Ovary (tissue), 9 donors: ENCODE measurements around the gene GTF2IRD1. TPM values are rescaled to one million over a fixed set of nuclear protein-coding genes. Genes with fewer than 3 reads are reported as not detected.

Experiments
- DNase-seq, 5 donors: peaks; one replicate each; pipeline ENCODE4 v3.0.0-alpha.2; 2019 to 2020
- H3K27ac ChIP-seq, 2 donors: fragments of 200-600 bp; one replicate each; pipeline versions ENCODE4 v1.5.1 to v1.8.0; 2019 to 2022
- H3K27me3 ChIP-seq: fragments of 200-600 bp; one replicate; pipeline ENCODE4 v1.8.0; 2022
- H3K36me3 ChIP-seq: fragments of 200-600 bp; sonication (generic); one replicate; pipeline ENCODE4 v1.5.1; 2019
- H3K4me1 ChIP-seq: one replicate; pipeline ENCODE4 v1.8.1; 2013; ENCODE audit warnings: mild to moderate bottlenecking, moderate library complexity; ENCODE audit not compliant: insufficient read depth
- H3K4me3 ChIP-seq: fragments of 200-600 bp; sonication (generic); one replicate; pipeline ENCODE4 v1.5.1; 2017
- H3K9me3 ChIP-seq, 2 donors: fragments of 200-600 bp in 1 of 2; sonication (generic) in 1 of 2; one replicate each; pipeline versions ENCODE4 v1.5.1 to v1.8.1; 2013 to 2019; ENCODE audit warnings: mild to moderate bottlenecking in 1 of 2, moderate library complexity in 1 of 2
- EP300 ChIP-seq: sonication (generic); formaldehyde crosslinking; IDR thresholded peaks from one replicate; pipeline ENCODE4 v1.6.1; 2017; ENCODE audit warnings: antibody characterized with exemption
- POLR2A ChIP-seq: fragments of 450-650 bp; IDR thresholded peaks from one replicate; pipeline ENCODE4 v1.6.1; 2017; ENCODE audit warnings: antibody characterized with exemption, mild to moderate bottlenecking, moderate library complexity
- WGBS, 3 donors: extraction: QIAGEN DNeasy Blood & Tissue Kit in 1 of 3; methylation state at CpG; one replicate each; pipeline versions ENCODE4 v1.1.5 to v1.1.7; 2013 to 2017; 5-methylcytosine and 5-hydroxymethylcytosine counted together
- intact Hi-C, 4 donors: fragments of 100-400 bp; cut with DNase I; formaldehyde crosslinking; loops; one replicate each; pipeline versions ENCODE4 v1.11.0 to v1.15.1; 2022 to 2023
- polyA plus RNA-seq, 2 donors: library from polyadenylated mRNA; stranded (reverse); fragments of 200-250 nt in 1 of 2; fragments of 350-450 nt in 1 of 2; fragmentation: Illumina TruSeq in 1 of 2; extraction: RNeasy Lipid Tissue Mini Kit (QIAGEN cat#74804) in 1 of 2; gene quantifications; one replicate each; pipeline ENCODE4 v1.2.3, GENCODE V29; 2013 to 2014
- total RNA-seq, 7 donors: library from RNA; depleted of rRNA in 2 of 7; stranded (reverse); fragments of >200 nt in 2 of 7; fragmentation: NEBNext Ultra II Directional in 3 of 7; extraction: Animal tissue kit (Norgen Biotek cat#: 25700) in 3 of 7; gene quantifications; one replicate each; pipeline versions ENCODE4 v1.1.0 to v1.2.4, GENCODE V29; 2016 to 2023
- TF ChIP-seq, protein P1 (sequence below), 3 donors: fragments of 450-650 bp in 2 of 3; fragments of 200-600 bp in 1 of 3; IDR thresholded peaks; one replicate each; pipeline versions ENCODE4 v1.5.1 to v1.8.0; 2016 to 2022; ENCODE audit warnings: antibody characterized with exemption in 3 of 3, mild to moderate bottlenecking in 1 of 3
- donor health status: DM: no; HTN: no; CAD: no; lungs with moderate emphysema.
- donor health status: DM: no; HTN: no; CAD: no.
- donor health status: Bipolar disorder and iron deficiency.
- donor health status: DM: yes; HTN: yes; CAD: no.
- donor health status: DM: no; HTN: no; CAD: no.
- donor health status: DM: yes; HTN: yes; CAD: no.

The GTF2IRD1 gene
- total and polyA plus RNA-seq, 9 donors, result 12.0 to 39.0 (median 28.0) TPM

DNA sequence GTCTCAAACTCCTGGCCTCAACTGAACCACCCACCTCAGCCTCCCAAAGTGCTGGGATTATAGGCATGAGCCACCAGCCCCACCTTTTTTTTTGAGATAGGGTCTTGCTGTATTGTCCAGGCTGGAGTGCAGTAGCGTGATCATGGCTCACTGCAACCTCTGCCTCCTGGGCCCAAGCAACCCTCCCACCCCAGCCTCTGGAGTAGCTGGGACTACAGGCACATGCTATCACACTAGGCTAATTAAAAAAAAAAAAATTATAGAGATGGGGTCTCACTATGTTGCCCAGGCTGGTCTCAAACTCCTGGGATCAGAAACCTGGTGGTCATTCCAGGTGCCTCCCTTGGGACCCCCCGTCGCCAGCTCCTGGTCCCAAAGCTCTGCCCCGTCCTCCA lies 25.0 kb downstream of the GTF2IRD1 start:
- H3K4me3 ChIP-seq, result no peak overlapping the region
- TF ChIP-seq, protein P1, sequence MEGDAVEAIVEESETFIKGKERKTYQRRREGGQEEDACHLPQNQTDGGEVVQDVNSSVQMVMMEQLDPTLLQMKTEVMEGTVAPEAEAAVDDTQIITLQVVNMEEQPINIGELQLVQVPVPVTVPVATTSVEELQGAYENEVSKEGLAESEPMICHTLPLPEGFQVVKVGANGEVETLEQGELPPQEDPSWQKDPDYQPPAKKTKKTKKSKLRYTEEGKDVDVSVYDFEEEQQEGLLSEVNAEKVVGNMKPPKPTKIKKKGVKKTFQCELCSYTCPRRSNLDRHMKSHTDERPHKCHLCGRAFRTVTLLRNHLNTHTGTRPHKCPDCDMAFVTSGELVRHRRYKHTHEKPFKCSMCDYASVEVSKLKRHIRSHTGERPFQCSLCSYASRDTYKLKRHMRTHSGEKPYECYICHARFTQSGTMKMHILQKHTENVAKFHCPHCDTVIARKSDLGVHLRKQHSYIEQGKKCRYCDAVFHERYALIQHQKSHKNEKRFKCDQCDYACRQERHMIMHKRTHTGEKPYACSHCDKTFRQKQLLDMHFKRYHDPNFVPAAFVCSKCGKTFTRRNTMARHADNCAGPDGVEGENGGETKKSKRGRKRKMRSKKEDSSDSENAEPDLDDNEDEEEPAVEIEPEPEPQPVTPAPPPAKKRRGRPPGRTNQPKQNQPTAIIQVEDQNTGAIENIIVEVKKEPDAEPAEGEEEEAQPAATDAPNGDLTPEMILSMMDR (IDR thresholded peaks at IDR 0.05), result no peak
- TF ChIP-seq EP300 (no peak), POLR2A (no peak)
- peaks cover 23% of the 10 kb centered on the region for H3K4me1 ChIP-seq

DNA sequence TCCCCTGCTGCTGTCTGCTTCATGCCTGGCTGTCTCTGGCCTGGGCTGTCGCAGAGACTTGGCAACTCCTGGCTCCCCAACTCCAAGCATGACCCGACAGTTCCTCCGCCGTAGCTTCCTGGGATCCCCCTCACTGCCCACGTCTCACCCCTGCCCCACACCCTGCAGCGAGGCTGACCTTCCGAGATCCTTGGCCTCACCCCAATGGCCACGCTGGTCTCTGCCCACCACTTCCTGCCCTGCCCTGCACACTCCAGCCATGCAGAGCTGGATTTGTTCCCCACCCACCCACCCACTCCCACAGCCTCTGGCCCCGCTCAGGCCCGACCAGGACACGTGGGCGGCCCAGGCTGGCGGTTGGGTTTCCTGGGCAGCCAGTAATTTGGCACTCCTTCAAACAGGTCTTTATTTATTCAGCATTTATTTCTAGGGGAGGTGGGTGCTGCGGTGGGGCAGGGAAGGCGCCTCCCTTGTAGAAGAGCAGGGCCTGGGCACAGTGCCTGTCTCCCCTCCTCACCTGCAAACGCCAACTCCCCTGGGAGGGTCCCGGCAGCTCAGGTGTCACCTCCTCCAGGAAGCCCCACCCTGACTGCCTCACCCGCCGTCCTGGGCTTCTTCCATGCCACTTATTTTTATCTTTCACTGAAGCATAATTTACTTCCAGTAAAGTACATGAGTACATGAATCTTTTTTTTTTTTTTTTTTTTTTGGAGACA lies 25.5 kb downstream of the GTF2IRD1 start:
- intact Hi-C loops, result no loop called here

More for the DNA sequence above, 25.0 kb downstream of the GTF2IRD1 start:
- H3K27me3 ChIP-seq, result no peaks in the 10 kb centered on the region
- H3K36me3 ChIP-seq, result no peaks in the 10 kb centered on the region
- no peak for DNase-seq
- intact Hi-C loops, result no loop called here
- no peaks in the 10 kb centered on the region for H3K9me3 ChIP-seq
- WGBS, 3 donors, result 86 to 90% (median 89%) methylated on average over 4 of the region's 4 CpGs
- H3K27ac ChIP-seq, result peak overlapping the region; percentile 43 to 91

DNA sequence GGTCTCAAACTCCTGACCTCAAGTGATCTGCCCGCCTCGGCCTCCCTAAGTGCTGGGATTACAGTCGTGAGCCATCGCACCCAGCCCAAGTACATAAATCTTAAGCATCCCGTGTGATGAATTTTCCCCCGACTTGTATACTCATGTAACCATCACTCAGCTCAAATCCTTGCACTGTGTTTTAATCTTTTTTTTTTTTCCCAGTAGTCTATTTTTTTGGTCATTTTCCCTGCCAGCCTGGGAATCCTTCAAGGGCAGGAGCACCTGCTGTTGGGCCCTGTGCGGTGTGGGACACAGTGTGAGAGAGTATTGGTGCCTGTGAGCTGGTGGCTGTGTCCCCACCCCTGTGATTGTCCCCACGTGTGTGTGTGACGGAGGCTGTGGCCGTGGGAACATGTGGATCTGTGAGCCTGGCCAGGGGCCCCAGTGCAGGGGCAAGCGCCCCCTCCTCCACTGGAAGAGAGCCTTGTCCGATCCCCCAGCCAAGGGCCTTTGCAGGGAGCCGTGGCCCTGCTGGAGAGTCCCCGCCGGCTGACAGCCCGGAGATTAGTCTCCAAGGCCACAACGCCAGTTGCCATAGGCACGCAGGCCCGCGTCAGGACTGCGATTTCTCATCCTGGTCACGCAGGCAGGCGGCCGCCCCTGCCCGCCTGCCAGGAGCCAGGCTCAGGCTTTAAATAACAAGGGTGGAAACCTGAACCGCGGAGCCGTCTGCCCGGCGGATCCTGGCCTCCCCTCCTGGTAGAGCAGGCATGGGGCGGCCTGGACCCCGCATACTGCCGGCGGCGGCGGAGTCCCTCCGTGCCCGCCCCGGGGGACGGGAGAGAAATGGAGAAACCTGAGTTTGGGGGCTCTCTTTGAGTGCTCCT lies 26.5 kb downstream of the GTF2IRD1 start:
- Histone ChIP-seq H3K9me3 (no peaks in the 10 kb centered on the region), H3K36me3 (no peaks in the 10 kb centered on the region), H3K27me3 (no peaks in the 10 kb centered on the region), H3K4me3 (peak overlapping the region; percentile 28), H3K4me1 (peaks cover 23% of the 10 kb centered on the region), H3K27ac (peak overlapping the region; percentile 86 to 91)
- WGBS, 3 donors, result 8 to 10% (median 9%) methylated on average over 35 to 40 of the region's 40 CpGs
- intact Hi-C loops, result loop anchor here in 1 of 4 donors (2.0 kb wide), 1 partner anchor 27 kb away; the partner anchor contains the start of gene GTF2IRD1
- peak; percentile 80 to 86 (median 85) for DNase-seq
- TF ChIP-seq, protein P1 (IDR thresholded peaks at IDR 0.05), result peak in 1 of 3 donors; percentile 15
- TF ChIP-seq POLR2A (peak; percentile 31), EP300 (peak; percentile 38)

More for the DNA sequence above, 25.5 kb downstream of the GTF2IRD1 start:
- H3K36me3 ChIP-seq, result no peaks in the 10 kb centered on the region
- H3K27me3 ChIP-seq, result no peaks in the 10 kb centered on the region
- peak; percentile 24 to 61 (median 49) for DNase-seq
- no peak for TF ChIP-seq EP300
- TF ChIP-seq, protein P1 (IDR thresholded peaks at IDR 0.05), result no peak
- TF ChIP-seq POLR2A, result no peak
- H3K9me3 ChIP-seq, result no peaks in the 10 kb centered on the region
- WGBS, 3 donors, result 24 to 45% (median 33%) methylated on average over 19 of the region's 19 CpGs
- H3K27ac ChIP-seq, result peak overlapping the region; percentile 43 to 91
- H3K4me3 ChIP-seq, result no peak overlapping the region
- peaks cover 23% of the 10 kb centered on the region for H3K4me1 ChIP-seq

DNA sequence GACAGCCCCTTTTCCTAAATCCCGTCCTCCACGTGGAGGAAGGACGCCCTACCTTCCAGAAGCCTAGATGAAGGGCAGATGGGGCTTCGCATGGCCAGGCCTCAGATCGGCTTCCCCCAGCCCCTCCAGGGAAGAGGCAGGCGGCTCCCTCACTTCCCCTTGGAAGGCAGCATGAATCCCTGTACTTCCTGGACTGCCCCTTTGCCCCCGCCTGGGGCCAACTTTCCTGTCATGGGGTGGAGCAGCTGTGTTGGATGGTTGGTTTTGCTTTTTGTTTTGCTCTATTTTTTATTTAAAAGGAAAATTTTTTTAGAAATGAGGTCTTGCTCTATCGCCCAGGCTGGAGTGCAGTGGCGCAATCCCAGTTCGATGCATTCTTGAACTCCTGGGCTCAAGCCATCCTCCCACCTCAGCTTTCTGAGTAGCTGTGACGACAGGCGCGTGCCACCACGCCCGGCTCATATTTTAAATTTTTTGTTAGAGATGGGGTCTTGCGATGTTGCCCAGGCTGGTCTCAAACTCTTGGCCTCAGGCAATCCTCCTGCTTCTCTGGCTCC lies 27.2 kb downstream of the GTF2IRD1 start:
- whole genome bisulfite sequencing, 3 donors, result 17 to 24% (median 21%) methylated on average over 16 of the region's 16 CpGs
- DNase-seq, result peak; percentile 60 to 75 (median 67)
- TF ChIP-seq EP300 (no peak), POLR2A (no peak)
- TF ChIP-seq, protein P1 (IDR thresholded peaks at IDR 0.05), result no peak
- Histone ChIP-seq H3K9me3 (no peaks in the 10 kb centered on the region), H3K36me3 (no peaks in the 10 kb centered on the region), H3K27me3 (no peaks in the 10 kb centered on the region), H3K27ac (peak overlapping the region; percentile 86 to 91), H3K4me3 (peak overlapping the region; percentile 28), H3K4me1 (peaks cover 23% of the 10 kb centered on the region)
- intact Hi-C loops, result loop anchor here in 1 of 4 donors (2.0 kb wide), 1 partner anchor 28 kb away; the partner anchor contains the start of gene GTF2IRD1
